Brain pericyte (primary cell): ENCODE results near the gene PAPPA2.
"Not testable (repeated sequence)": the region's sequence is repeated elsewhere in the genome, so short reads cannot be mapped to it uniquely, and the experiment has no call there.

Experiments
- DNase-seq: peaks from one replicate; pipeline ENCODE4 v3.0.0-alpha.2; 2012; ENCODE audit warnings: low read depth, low spot score

PAPPA2 gene

GRCh38 chr1:176462674-176463378, at the start of gene PAPPA2:
TSS of gene PAPPA2 (plus strand) at chr1:176463175. CDS start at chr1:176556323, 93,148 bp downstream.
- DNase-seq, result no peak

GRCh38 chr1:176416777-176417176, 46.2 kb upstream of the PAPPA2 start:
- DNase-seq, result no peak

- DNase-seq, result not testable (repeated sequence)
Measured at GRCh38 chr1:176419608-176420007, 43.4 kb upstream of the PAPPA2 start.

GRCh38 chr1:176434234-176434633, 28.7 kb upstream of the PAPPA2 start:
- no peak for DNase-seq

- no peak for DNase-seq
Measured at GRCh38 chr1:176436251-176436650, 26.7 kb upstream of the PAPPA2 start.

- DNase-seq, result no peak
Measured at GRCh38 chr1:176440176-176440575, 22.8 kb upstream of the PAPPA2 start.

GRCh38 chr1:176444286-176444685, 18.7 kb upstream of the PAPPA2 start:
- DNase-seq, result no peak

GRCh38 chr1:176445402-176445801, 17.6 kb upstream of the PAPPA2 start:
- no peak for DNase-seq

GRCh38 chr1:176448340-176448739, 14.6 kb upstream of the PAPPA2 start:
- no peak for DNase-seq

- DNase-seq, result no peak
Measured at GRCh38 chr1:176450526-176450925, 12.4 kb upstream of the PAPPA2 start.

- not testable (repeated sequence) for DNase-seq
Measured at GRCh38 chr1:176451741-176452140, 11.2 kb upstream of the PAPPA2 start.

- no peak for DNase-seq
Measured at GRCh38 chr1:176456795-176457194, 6.2 kb upstream of the PAPPA2 start.

GRCh38 chr1:176460544-176461336, 2.2 kb upstream of the PAPPA2 start:
- no peak for DNase-seq

- DNase-seq, result no peak
Measured at GRCh38 chr1:176461576-176461975, 1.4 kb upstream of the PAPPA2 start.

GRCh38 chr1:176466514-176466913, 3.5 kb downstream of the PAPPA2 start:
- DNase-seq, result no peak

GRCh38 chr1:176469450-176470010, 6.6 kb downstream of the PAPPA2 start:
- no peak for DNase-seq

GRCh38 chr1:176471338-176472121, 8.6 kb downstream of the PAPPA2 start:
- no peak for DNase-seq

- no peak for DNase-seq
Measured at GRCh38 chr1:176479971-176480370, 17.0 kb downstream of the PAPPA2 start.

GRCh38 chr1:176480750-176481149, 17.8 kb downstream of the PAPPA2 start:
- DNase-seq, result no peak

GRCh38 chr1:176485083-176485482, 22.1 kb downstream of the PAPPA2 start:
- DNase-seq, result no peak

- DNase-seq, result no peak
Measured at GRCh38 chr1:176494436-176494835, 31.5 kb downstream of the PAPPA2 start.

GRCh38 chr1:176499671-176500070, 36.7 kb downstream of the PAPPA2 start:
- DNase-seq, result no peak
